HepG2 (cell line): ENCODE data around the gene KRTCAP2. TPM values are rescaled to one million over a fixed set of nuclear protein-coding genes. Genes with fewer than 3 reads are reported as not detected.

Experiments
- ATAD3A ChIP-seq: sonication (generic); formaldehyde crosslinking; IDR thresholded peaks from 2 replicates; pipeline ENCODE4 v1.4.0; 2020; ENCODE audit warnings: missing genetic modification reagents
- CENPT ChIP-seq: sonication (generic); formaldehyde crosslinking; IDR thresholded peaks from 2 replicates; pipeline ENCODE4 v1.8.0; 2022; ENCODE audit warnings: low read depth, mild to moderate bottlenecking, moderate library complexity, missing genetic modification reagents
- FOXO4 ChIP-seq: sonication (generic); formaldehyde crosslinking; conservative IDR thresholded peaks from 2 replicates; pipeline ENCODE4 v1.8.1; 2023; ENCODE audit warnings: missing genetic modification reagents
- HNF4A ChIP-seq: sonication (generic); formaldehyde crosslinking; IDR thresholded peaks from 2 replicates; pipeline ENCODE4 v1.4.0; 2020; ENCODE audit warnings: missing genetic modification reagents
- ISL2 ChIP-seq: sonication (generic); formaldehyde crosslinking; IDR thresholded peaks from 2 replicates; pipeline ENCODE4 v1.5.0; 2020; ENCODE audit warnings: missing genetic modification reagents
- MAFF ChIP-seq: IDR thresholded peaks from 2 replicates; pipeline ENCODE4 v1.6.1; 2011; ENCODE audit warnings: low read depth, low read length, improper control_type of control experiment
- MIXL1 ChIP-seq: IDR thresholded peaks from 2 replicates; pipeline ENCODE4 v1.6.1; 2016
- NPAS2 ChIP-seq: sonication (generic); formaldehyde crosslinking; IDR thresholded peaks from 2 replicates; pipeline ENCODE4 v1.8.0; 2022; ENCODE audit warnings: mild to moderate bottlenecking, missing genetic modification reagents, borderline replicate concordance
- PLSCR1 ChIP-seq: sonication (generic); formaldehyde crosslinking; IDR thresholded peaks from 2 replicates; pipeline ENCODE4 v1.5.0; 2020; ENCODE audit warnings: missing genetic modification reagents, mild to moderate bottlenecking, borderline replicate concordance
- RARA ChIP-seq: IDR thresholded peaks from 2 replicates; pipeline ENCODE4 v1.6.1; 2016; ENCODE audit warnings: missing genetic modification reagents, missing compliant biosample characterization
- RBFOX2 ChIP-seq: fragments of 200-400 bp; formaldehyde crosslinking; IDR thresholded peaks from 2 replicates; pipeline ENCODE4 v1.6.1; 2017; ENCODE audit warnings: low read depth, mild to moderate bottlenecking, low read length
- RBM22 ChIP-seq: fragments of 200-400 bp; formaldehyde crosslinking; optimal IDR thresholded peaks from 2 replicates; pipeline ENCODE3; 2017; ENCODE audit warnings: mild to moderate bottlenecking, low read length, moderate library complexity
- RNF219 ChIP-seq: sonication (generic); formaldehyde crosslinking; IDR thresholded peaks from 2 replicates; pipeline ENCODE4 v1.5.0; 2020; ENCODE audit warnings: mild to moderate bottlenecking, missing genetic modification reagents
- SALL1 ChIP-seq: sonication (generic); formaldehyde crosslinking; IDR thresholded peaks from 2 replicates; pipeline ENCODE4 v1.8.0; 2022; ENCODE audit warnings: mild to moderate bottlenecking, missing genetic modification reagents
- TCF12 ChIP-seq, 2 experiments: fragments of 450-650 bp in 1 of 2; sonication (generic) in 1 of 2; formaldehyde crosslinking in 1 of 2; IDR thresholded peaks; 2 replicates each; pipeline versions ENCODE4 v1.6.1 to v1.8.0; 2017 to 2022; ENCODE audit warnings: antibody characterized with exemption in 1 of 2, mild to moderate bottlenecking in 1 of 2, missing genetic modification reagents in 1 of 2, moderate library complexity in 1 of 2
- TRIM24 ChIP-seq: sonication (generic); formaldehyde crosslinking; IDR thresholded peaks from 2 replicates; pipeline ENCODE4 v1.8.0; 2022; ENCODE audit warnings: mild to moderate bottlenecking, missing genetic modification reagents
- ZNF138 ChIP-seq: sonication (generic); formaldehyde crosslinking; IDR thresholded peaks from 2 replicates; pipeline ENCODE4 v1.5.0; 2020; ENCODE audit warnings: mild to moderate bottlenecking, low read depth, missing genetic modification reagents
- ZNF20 ChIP-seq: sonication (generic); formaldehyde crosslinking; IDR thresholded peaks from 2 replicates; pipeline ENCODE4 v1.4.0; 2020; ENCODE audit warnings: mild to moderate bottlenecking, moderate library complexity, missing genetic modification reagents
- ZNF569 ChIP-seq: sonication (generic); formaldehyde crosslinking; IDR thresholded peaks from 2 replicates; pipeline ENCODE4 v1.5.0; 2020; ENCODE audit warnings: mild to moderate bottlenecking, missing genetic modification reagents, moderate library complexity, borderline replicate concordance
- ZNF574 ChIP-seq: sonication (generic); formaldehyde crosslinking; IDR thresholded peaks from 2 replicates; pipeline ENCODE4 v1.4.0; 2020; ENCODE audit warnings: missing genetic modification reagents
- ZNF576 ChIP-seq: sonication (generic); formaldehyde crosslinking; IDR thresholded peaks from 2 replicates; pipeline ENCODE4 v1.4.0; 2020; ENCODE audit warnings: mild to moderate bottlenecking, missing genetic modification reagents
- ZNF644 ChIP-seq: IDR thresholded peaks from 2 replicates; pipeline ENCODE4 v1.6.1; 2016; ENCODE audit warnings: low read depth
- ZSCAN12 ChIP-seq: sonication (generic); formaldehyde crosslinking; IDR thresholded peaks from 2 replicates; pipeline ENCODE4 v1.9.0; 2021; ENCODE audit warnings: mild to moderate bottlenecking, missing genetic modification reagents
- polyA plus RNA-seq, 8 experiments: library from polyadenylated mRNA; depleted of rRNA in 3 of 8; stranded (reverse) in 7 of 8; unstranded in 1 of 8; fragments of >200 nt; fragmentation: Illumina TruSeq in 4 of 8; extraction: Trizol in 4 of 8; gene quantifications; 2 replicates each; pipeline versions ENCODE4 v1.2.1 to v1.2.3, GENCODE V29; 2011 to 2016; ENCODE audit warnings: low read depth in 4 of 8, missing spikeins in 1 of 8, mixed read lengths in 1 of 8; ENCODE audit not compliant: insufficient read depth in 1 of 8
- total RNA-seq, 5 experiments: library from RNA; depleted of rRNA; stranded (reverse); fragments of >200 nt; fragmentation: Illumina TruSeq; extraction: Trizol; gene quantifications; 2 replicates each; pipeline ENCODE4 v1.2.3, GENCODE V29; 2016; ENCODE audit warnings: low read depth in 1 of 5

The KRTCAP2 gene
- total and polyA plus RNA-seq, 2 of the 13 experiments (the other 11 are each of a cell fraction or from before 2014, with no cell fraction given) = 77.3 to 79.4 TPM

GRCh38 chr1:155172732-155173477, at the start of gene KRTCAP2 (continued):
- TF ChIP-seq ZNF644 (CRISPR knock-in tag) (no peak), NPAS2 (CRISPR knock-in tag) (no peak), RNF219 (no peak), ZNF20 (CRISPR knock-in tag) (no peak), ZSCAN12 (CRISPR knock-in tag) (no peak), ATAD3A (CRISPR knock-in tag) (no peak), RARA (CRISPR knock-in tag) (peak; percentile 13; the same call in 1 of the 2 replicates), RBFOX2 (peak; percentile 82), MAFF (no peak), CENPT (CRISPR knock-in tag) (no peak), FOXO4 (CRISPR knock-in tag) (no peak), ZNF138 (CRISPR knock-in tag) (peak; percentile 25; the same call in 1 of the 2 replicates), TRIM24 (CRISPR knock-in tag) (no peak), ZNF574 (CRISPR knock-in tag) (peak; percentile 99), TCF12 (IDR thresholded peaks at IDR 0.05) (no peak), TCF12 (CRISPR knock-in tag; IDR thresholded peaks at IDR 0.05) (peak; percentile 72; the same call in 1 of the 2 replicates), ZNF576 (no peak), RBM22 (no peak), SALL1 (CRISPR knock-in tag) (peak; percentile 85), MIXL1 (CRISPR knock-in tag) (no peak), ZNF569 (CRISPR knock-in tag) (no peak), ISL2 (0 out of 2 replicates have a peak, but pooled peaks have one; percentile 44), PLSCR1 (CRISPR knock-in tag) (no peak), HNF4A (CRISPR knock-in tag) (no peak; the same call in 1 of the 2 replicates)
